ENCODE measurements around the gene CNNM4. TPM values are rescaled to one million over a fixed set of nuclear protein-coding genes. Genes with fewer than 3 reads are reported as not detected.

The CNNM4 gene
- total RNA-seq, 2 experiments from 2014 or later = 5.1 to 5.8 TPM

DNA sequence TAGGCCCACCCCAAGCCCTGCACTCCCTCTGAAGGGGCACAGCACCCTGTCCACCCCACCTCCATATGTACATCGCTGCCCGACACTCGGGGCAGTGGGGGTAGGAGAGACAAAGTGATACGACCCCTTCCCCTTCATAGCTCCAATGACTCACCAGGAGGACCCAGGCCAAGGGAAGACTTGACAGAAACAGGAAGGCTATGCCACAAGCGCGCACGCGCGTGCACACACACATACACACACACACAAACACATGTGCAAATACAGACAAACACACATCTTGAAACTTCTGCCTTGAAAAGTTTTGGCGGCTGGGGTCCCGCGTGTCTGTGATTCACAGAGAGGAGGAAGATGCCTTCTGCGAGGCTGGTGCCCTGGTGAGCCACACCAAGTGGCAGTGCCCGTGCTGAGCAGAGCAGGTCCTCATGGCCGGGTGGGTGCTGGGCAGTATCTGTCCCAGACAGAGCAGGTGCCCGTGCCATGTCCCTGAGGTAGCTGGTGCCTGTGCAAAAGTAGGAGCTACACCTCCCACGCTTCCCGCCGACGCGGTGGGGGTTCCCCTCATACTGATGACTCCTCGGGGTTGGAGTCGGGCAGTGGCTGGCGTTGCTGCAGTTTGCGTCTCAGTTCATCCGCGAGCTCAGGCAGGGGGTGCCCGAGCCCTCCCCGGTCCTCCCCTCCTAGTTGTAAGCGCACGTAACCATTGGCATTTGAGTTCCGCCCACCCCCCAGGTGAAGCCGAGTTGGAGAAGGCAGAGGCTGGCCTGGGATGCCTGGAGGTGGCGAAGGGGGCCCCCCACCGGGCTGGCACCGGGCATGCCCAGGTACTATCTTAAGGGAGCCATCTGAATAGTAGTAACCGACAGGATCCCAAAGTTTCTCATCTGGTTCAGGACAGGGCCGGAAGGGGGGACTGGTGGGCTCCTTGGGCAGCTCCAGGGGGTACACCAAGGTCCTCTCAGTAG lies 99.6 kb downstream of the CNNM4 start:
- H3K4me1 Mint-ChIP-seq (ENCODE audit: low read depth) = peaks cover 21% of the 10 kb centered on the region
- intact Hi-C loops (cut with micrococcal nuclease) = no loop called here
- H3K4me3 Mint-ChIP-seq = no peak overlapping the region
- CTCF ChIA-PET = interaction anchor here (1.1 to 7.0 kb wide), 5 partner anchors 8 to 252 kb away, joined by 4 to 147 read pairs (median 33); partner anchors contain the start of gene ANKRD36
- ATAC-seq = no peak
- no peaks in the 10 kb centered on the region for H3K9me3 Mint-ChIP-seq
- no peaks in the 10 kb centered on the region for H3K27me3 Mint-ChIP-seq
- POLR2A ChIA-PET = interaction anchor here (0.6 to 1.0 kb wide), 3 partner anchors 18 to 29 kb away, joined by 3 read pairs; no protein-coding TSS in a partner anchor
- H3K27ac Mint-ChIP-seq = peak overlapping the region; percentile 25
- TF ChIP-seq CTCF (IDR thresholded peaks at IDR 0.05) = no peak
- peaks cover 6% of the 10 kb centered on the region for H3K36me3 Mint-ChIP-seq (ENCODE audit: low read depth)
- DNase-seq = peak; percentile 71

DNA sequence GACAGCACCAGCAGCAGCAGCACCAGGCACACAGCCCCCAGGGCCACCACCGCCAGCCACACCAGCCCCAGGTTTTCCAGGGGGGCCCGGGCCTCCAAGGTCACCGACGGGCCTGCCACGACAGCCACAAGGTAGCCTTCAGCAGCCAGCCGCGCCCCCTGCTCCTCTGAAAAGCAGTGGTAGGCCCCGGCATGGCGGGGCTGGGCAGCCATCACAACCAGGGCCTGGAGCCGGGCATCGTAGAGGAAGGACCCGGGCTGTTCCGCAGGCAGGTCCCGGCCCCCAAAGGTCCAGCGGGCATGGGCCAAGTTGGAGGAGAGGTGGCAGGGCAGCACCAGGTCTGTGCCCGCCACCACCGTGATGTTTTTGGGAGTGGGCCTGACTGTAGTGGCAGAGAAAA lies 100.4 kb downstream of the CNNM4 start:
- CTCF ChIA-PET = interaction anchor here (1.0 to 7.0 kb wide), 5 partner anchors 7 to 251 kb away, joined by 3 to 147 read pairs (median 8); partner anchors contain the start of gene ANKRD36
- Mint-ChIP-seq H3K27me3 (no peaks in the 10 kb centered on the region), H3K9me3 (no peaks in the 10 kb centered on the region), H3K4me3 (no peak overlapping the region), H3K4me1 (ENCODE audit: low read depth) (peaks cover 21% of the 10 kb centered on the region), H3K27ac (no peak overlapping the region), H3K36me3 (ENCODE audit: low read depth) (peaks cover 10% of the 10 kb centered on the region)
- no peak for TF ChIP-seq CTCF (IDR thresholded peaks at IDR 0.05)
- ATAC-seq = no peak
- POLR2A ChIA-PET = interaction anchor here (0.9 to 1.0 kb wide), 2 partner anchors 19 to 24 kb away, joined by 3 read pairs; no protein-coding TSS in a partner anchor
- intact Hi-C loops (cut with micrococcal nuclease) = no loop called here
- DNase-seq = no peak

Small RNA genes lying within 50 kb of the gene (microRNA-seq; reads per million reads assigned to microRNA genes)
- gene MIR3127 (ENCODE audit: borderline microRNAs expressed, borderline replicate concordance) = 1.5 reads per million

Other genes with a start within 250 kb of the CNNM4 start
- 10 to 100 TPM; 61.5 to 64.3 TPM for gene ARID5A, start 224.2 kb upstream of the CNNM4 start, total RNA-seq
- gene KANSL3, start 122.6 kb upstream of the CNNM4 start, total RNA-seq = 10 to 100 TPM; 37.8 to 39.8 TPM
- not detected for gene FER1L5, start 118.1 kb upstream of the CNNM4 start, total RNA-seq
- gene LMAN2L, start 20.8 kb upstream of the CNNM4 start, total RNA-seq = 1 to 10 TPM; 4.4 to 6.1 TPM
- 10 to 100 TPM; 15.8 to 19.3 TPM for gene CNNM3, start 55.4 kb downstream of the CNNM4 start, total RNA-seq
- 1 to 10 TPM; 5.3 to 5.7 TPM for gene ANKRD23, start 83.1 kb downstream of the CNNM4 start, total RNA-seq
- gene ANKRD39, start 97.1 kb downstream of the CNNM4 start, total RNA-seq = 10 to 100 TPM; 22.6 TPM
- 10 to 100 TPM; 10.4 to 12.4 TPM for gene SEMA4C, start 109.2 kb downstream of the CNNM4 start, total RNA-seq
- gene FAM178B, start 225.7 kb downstream of the CNNM4 start, total RNA-seq = under 1 TPM; 0.72 to 0.77 TPM

All from activated CD8-positive, alpha-beta T cell treated with anti-CD3 and anti-CD28 coated beads for 36 hours (primary cell).